GM19238 (cell line): ENCODE measurements around the gene PLCD1.
"Not testable (repeated sequence)": the region's sequence is repeated elsewhere in the genome, so short reads cannot be mapped to it uniquely, and the experiment has no call there.

Source experiments
- DNase-seq: peaks from one replicate; pipeline ENCODE4 v3.0.0; 2011; ENCODE audit warnings: low spot score; ENCODE audit not compliant: insufficient read length

PLCD1 gene

DNA sequence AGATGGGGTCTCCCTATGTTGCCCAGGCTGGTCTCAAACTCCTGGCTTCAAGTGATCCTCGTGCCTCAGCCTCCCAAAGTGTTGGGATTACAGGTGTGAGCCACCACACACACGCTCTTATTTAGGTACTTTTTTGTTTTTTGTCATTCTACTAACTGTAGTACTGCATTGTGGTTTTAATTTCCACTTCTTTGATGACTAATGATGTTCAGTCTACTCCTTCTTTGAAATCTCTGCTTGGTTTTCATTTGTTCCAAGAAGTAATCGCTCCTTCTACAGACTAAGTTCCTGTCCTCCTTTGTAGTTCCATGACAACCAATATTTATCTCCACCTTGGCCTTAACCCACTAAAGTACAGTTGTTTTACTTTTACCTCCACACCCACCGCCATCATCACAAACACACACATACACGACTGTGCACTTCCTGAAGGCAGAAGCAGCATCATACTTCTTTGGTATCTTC is 9.0 kb upstream of the PLCD1 start:
- no peak for DNase-seq

DNA sequence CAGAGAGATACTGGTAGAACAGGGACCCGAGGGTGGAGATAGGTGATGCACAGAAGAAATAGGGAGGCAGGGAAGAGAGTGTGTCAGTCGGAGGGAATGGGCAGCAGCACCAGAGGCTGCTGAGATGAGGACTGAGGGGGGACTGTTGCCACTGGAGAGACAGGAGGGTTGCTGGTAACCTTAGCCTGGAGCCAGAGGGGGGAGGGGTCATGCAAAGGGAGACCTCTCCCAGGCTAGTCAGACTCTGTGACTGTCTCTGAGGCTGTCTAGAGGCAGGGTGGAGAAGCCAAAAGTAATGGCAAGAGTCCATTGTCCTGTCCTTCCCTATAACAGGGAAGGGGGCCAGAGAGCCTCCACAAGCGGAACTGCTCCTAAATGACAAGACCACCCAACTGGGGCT is 7.5 kb upstream of the PLCD1 start:
- no peak for DNase-seq

DNA sequence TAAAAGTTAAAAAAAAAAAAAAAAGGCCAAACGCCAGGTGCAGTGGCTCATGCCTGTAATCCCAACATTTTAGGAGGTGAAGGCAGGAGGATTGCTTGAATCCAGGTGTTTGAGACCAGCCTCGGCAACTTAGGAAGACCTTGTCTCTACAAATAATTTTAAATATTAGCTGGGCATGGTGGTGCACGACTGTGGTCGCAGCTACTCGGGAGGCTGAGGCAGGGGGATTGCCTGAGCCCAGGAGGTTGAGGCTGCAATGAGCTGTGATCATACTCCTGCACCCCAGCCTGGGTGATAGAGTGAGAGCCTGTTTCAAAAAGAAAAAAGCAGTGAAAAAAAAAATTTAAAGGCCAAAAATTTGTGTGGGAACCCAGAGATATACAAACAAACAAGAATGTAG is 6.8 kb upstream of the PLCD1 start:
- DNase-seq = no peak

DNA sequence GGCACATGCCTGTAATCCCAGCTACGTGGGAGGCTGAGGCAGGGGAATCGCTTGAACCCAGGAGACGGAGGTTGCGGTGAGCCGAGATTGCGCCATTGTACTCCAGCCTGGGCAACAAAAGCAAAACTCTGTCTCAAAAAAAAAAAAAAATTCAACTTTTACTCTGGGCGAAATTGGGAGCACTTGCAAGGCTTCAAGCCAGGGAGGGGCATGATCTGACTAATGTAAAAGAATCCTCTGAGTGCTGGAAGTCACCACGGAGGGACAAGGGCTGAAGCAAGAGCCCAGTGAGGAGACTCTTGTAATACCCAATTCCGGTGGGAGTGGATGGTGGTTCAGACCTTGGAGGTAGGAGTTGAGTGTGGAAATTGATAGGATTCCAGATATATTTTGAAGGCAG is 4.9 kb upstream of the PLCD1 start:
- not testable (repeated sequence) for DNase-seq

DNA sequence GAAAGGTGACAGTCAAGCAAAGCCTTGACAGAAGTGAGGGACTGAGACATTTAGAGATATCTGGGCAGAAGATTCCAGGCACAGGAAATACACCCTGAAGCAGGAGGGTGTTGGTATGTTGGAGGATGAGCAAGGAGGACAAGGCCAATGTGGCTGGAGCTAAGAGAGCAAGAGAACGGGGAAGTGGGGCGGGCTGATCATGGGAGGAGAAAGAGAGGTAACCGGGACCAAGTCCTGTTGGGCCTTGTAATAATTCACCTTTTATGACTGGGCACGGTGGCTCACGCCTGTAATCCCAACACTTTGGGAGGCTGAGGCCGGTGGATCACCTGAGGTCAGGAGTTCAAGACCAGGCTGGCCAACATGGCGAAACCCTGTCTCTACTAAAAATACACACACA is 4.1 kb upstream of the PLCD1 start:
- not testable (repeated sequence) for DNase-seq

DNA sequence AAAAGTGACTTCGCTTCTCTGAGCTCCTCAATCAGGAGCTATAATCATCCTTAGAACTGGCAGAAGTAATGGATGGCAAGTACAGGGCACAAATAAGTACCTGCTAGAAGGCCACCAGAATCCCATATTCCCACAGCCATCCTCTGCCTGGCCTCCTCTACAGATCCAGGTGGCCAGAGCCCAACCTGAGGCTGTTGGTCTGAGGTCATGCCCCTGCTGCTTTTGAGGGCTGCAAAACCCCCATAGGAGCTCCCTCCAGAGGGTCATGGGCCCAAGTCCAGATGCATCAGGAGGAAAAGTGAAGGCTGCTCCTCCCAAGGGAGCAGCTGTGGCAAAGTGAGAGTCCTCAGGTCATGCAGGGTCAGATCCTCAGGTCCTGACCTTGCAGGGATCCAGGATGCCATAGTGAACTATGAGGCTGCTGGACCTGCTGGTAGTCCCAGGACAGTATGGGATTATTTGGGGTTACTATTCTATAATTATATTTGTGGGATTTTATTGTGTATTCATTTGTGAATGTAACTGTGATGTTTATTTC is 3.0 kb upstream of the PLCD1 start:
- no peak for DNase-seq

DNA sequence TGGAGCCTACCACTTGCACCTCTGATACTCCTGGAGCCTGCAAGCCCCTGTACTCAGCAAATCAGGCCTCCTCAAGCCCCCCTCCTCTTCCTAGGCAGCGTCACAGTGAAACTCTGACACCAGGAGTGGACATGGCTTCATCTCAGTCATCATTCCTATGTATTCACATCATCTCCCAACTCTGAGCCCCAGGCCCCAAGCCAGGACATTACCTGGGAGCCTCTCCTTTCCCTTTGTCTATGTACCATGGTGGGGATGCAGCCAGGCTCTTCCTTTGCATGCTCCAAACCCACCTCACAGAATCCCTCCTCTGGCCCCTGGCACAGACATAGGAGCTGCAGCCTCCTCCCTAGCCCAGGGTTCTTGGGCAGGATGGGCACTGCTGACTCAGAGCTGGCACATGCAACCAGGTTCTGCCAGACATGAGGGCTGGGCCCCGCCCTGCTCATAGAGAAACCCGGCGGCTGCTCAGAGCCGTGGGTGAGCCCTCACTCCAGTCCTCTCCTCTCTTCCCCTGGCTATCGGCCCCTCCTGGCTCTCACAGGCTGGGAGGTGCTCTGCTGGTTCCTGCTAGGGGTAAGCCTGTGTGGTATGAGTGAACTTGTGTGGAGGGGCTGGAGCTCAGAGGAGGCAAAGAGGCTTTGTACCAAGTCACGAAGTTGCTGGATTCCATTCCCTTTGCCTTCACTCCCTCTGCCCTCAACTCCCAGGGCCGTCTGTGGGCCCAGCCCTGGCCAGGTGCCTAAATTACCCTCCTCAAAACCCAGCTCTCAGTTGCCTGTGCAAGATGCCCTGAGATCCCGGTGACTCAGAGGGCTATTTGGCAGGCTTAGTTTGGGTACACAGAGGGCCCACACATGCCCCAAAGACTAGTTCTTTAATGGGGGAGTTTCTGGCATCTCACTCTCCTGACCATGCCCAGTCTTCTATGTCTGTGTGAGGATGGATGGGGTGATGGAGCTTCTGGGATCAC is 1.9 kb upstream of the PLCD1 start:
- DNase-seq = no peak

DNA sequence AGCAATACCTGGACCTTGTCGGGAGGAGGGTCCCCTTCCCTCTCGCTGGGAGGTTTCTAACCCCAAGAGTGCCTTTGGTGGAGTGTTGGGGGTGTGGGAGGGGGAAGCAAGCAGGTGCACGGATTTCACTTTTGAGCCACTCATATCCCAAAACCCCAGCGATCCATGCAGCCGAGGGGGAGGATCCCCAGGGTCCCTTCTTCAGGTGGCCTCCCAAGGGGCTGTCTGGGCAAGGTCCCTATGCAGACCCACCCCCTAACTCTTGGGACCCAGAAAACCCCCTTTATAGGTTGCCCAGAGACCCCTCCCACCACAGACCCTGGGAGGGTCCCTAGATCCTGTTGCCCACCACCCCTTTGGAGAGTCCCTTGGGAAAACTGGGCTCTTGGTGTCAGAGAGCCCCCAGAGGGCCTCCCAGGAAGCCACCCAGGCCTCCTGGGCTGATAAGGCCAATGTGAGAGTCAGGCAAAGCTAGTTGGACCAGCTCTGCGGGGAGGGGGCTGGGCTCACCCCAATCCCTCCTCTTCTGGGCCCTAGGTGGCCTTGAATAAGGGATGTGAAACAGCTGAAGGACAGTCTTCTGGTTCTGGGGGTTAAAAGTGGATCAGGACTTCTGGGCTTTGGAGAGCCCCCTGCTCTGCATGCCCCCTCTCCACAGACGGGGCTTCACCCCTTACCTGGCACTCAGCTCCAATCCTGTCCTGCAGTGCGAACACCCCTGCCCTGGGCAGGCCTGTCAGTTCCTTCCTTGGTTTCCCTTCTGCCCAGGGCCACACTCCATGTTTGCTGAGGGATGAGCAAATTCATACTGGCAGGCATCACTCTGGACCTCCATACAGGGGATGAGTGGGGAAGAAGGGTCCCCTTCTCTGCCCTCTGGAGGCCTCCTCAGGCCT is 932 bp upstream of the PLCD1 start:
- no peak for DNase-seq

DNA sequence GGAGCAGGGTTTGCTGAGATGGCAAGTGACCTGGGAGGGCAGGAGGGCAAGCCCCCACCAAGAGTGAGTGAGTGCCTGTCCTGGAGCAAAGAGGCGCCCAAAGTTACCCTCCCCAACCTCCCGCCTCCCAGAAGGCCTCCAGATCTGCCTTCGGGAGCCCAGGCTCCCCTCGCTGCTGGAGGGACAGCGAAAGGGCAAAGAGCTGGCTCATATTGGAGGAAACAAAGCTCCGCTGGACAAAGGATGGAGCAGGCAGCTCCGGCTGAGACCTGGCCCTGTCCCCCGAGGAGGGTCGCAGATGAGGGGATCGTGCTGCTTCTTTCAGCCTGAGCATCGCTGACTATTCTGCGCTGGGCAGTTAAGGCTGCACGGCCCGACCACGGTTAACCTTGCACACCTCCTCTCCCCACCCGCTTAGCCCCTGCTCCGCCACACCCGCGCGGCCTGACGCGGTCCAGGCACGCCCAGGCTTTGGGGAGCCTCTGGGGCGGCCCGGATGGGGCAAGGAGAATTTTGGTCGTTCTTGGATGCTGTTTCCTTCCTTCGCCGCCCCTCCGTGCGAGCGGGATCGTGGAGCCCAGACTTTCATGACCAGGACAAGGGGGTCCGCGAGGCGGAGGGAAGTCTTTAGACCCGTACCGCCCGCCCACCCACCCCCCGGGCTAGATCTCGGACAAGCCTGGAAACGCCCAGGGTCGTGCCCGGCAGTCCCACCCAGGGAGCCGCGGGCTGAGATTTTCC is 651 bp downstream of the PLCD1 start:
- DNase-seq = no peak

DNA sequence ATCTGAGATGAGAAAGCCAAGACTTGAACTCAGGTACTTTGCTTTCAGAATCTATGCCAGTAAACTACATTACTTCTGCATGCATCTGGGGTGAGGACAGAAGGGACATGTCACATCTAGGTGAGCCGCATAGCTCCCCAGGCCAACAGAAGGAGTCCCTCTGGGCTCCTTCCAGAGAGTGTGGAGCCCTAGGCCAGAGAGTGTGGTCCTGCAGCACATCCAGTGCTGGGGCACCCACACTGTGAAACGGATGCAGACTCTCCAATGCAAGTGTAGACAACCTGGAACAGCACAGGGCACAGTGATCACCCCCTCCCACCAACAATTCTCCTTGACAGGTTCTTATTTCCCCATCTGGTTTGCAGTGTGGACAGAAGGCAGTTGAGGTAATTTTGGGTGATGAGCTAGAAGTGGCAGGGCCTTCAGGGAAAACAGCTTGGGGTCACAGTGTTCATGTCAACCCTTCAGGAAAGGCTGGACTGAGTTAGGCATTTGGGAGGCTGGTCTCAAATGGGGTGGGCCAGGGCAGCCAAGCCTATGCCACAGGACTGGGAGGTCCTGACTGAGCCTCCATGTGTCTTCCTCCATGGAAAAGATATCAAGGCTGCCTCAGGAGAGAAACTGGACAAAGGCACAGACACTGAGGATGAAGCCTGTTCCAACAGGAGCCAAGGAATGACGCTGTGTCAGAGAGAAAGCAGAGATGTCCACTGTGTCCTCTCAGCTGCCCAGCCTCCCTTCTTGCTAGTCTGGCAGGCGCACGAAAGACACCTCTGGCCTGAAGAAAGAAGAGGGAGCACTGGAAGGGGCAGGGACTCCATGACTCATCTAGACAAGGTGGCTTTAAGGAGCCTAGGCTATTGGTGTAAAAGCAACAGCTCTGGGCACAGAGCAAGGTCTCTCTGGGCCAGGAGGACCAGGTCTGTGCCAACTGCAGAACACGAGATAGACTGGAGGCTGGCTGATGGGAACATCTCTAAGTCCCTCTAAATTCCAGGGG is 1.7 kb downstream of the PLCD1 start:
- DNase-seq = no peak

DNA sequence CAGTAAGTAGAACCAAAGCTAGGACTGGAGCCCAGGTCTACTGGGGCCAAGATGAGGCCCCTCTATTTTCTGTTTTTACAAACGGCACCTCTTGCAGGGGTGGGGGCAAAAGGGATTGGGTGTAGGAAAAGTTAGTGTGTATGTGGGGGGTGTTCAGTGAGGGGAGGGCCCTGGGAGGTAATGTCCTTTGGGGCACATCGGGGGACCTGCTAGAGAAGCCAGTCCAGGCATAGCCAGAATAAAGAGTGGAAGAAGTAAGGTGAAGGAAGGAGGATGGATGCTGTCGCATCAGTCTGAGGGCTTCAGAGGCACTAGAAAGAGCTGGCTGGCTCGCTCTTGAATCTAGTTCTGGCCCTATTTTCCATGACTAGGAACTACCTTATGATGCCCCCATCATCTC is 2.6 kb downstream of the PLCD1 start:
- DNase-seq = no peak

DNA sequence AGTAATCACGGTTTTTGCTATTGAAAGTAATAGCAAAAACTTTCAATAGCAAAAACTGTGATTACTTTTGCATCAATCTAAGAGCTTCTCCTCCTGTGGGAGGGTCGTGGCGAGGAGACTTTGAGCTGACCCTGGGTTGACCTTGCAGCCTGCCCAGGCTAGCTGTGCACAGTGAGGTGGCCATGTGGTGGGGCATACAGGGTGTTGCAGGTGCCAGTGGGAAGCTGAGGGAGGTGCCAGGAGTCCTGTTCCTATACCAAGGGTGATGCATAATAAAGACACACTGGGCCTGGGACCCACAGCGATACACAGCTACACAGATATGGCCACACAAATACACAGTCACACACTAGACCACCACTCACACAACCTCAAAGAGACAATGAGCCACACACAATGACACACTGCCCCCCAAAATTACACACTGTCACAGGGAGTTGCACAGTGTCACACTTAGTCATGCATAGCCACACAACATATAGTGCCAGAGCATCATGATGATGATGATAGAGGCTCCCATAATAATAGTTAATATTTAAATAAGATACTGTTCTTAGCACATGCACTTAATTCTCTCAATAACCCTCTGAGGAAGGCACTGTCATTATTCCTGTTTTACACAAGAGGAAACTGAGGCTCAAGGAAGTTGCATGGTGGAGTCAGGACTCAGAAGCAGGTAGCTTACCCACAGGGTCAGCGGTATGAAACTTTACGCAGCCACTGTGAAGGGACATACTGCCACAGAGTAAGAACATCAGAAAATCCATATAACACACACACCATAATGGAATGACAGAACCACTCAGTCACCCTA is 6.3 kb downstream of the PLCD1 start:
- no peak for DNase-seq

DNA sequence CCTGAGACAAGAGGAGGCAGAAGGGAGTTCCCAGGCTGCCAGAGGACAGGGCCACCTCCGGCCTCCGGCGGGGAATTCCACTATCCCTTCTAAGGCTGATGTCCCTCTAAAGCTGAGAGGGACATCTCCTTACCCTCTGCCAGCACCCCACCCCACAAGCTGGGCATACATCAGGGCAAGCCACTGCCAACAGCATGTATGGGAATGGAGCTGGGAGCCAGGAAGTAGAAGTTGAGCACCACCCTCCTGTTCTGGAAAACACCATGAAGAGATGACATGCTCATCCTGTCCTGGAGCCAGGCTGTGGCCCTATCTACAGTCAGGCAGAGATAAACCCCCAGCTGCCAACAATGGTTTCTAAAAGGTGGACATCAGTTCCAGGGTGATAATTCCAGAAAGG is 7.1 kb downstream of the PLCD1 start:
- no peak for DNase-seq

DNA sequence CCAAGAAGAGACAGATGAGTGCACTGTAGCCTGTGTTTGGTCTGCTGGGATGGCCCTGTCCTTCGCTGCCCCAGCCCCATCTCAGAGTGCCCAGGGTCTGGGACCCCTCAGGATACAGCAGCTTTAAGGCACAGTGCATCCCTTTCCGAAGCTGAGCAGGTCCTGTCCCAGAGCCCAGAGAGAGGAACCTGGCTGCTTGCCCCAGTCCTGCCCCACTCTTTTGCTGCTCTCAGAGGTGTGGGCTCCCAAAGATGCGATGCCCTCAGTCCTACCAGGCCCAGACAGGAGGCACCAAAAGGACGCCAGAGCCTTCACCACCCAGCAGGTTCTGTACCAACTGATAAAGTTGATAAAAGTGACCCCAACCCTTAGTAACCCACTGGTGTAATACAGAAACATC is 8.2 kb downstream of the PLCD1 start:
- DNase-seq = no peak

DNA sequence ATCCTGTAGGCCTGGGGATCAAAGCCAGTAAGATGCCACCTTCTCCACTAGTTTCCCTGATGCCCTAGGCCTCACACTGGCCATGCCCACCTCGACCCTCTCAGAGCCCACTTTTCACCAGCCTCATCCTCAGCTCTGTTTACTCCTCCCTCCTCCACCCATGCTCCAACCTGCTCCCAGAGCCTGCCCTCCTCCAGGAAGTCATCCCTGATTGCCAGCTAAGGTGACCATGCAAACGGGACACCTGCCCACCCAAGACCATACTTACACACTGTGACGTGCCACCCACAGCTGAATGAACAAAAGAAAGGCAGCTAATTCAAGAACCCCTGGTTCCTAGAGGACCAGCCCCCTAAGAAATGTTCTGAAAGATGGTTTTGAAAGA is 9.1 kb downstream of the PLCD1 start:
- no peak for DNase-seq

DNA sequence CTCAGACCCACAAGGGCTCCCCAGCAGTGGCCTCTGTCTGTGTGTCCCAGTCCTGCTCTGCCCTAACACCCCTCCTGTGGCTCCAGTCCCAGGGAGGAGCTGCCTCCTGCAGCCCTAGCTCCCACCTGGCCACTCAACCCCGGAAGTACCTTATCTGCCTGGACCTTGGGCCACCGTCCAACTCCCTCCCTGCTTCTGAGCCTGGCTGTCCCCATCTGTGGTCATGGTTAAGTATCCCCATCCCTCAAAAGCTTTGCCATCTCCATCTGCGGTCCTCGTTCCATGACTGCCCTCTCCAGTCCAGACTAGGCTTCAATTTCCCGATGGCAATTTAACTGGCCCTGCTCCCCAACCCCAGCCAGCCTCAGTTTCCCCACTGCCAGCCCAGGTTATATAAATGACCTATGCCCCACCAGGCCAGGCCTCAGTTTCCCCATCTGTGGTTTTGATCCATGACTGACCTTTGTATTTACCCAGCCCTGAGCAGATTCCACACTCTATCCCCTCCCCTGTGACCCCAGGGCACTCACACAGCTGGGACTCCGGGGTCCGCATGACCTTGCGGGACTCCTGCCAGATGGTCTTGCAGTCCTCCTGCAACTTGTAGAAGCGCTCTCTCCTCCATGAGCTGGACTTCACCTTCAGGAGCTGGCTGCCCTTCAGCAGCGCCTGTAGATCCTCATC is 9.6 kb downstream of the PLCD1 start:
- no peak for DNase-seq

DNA sequence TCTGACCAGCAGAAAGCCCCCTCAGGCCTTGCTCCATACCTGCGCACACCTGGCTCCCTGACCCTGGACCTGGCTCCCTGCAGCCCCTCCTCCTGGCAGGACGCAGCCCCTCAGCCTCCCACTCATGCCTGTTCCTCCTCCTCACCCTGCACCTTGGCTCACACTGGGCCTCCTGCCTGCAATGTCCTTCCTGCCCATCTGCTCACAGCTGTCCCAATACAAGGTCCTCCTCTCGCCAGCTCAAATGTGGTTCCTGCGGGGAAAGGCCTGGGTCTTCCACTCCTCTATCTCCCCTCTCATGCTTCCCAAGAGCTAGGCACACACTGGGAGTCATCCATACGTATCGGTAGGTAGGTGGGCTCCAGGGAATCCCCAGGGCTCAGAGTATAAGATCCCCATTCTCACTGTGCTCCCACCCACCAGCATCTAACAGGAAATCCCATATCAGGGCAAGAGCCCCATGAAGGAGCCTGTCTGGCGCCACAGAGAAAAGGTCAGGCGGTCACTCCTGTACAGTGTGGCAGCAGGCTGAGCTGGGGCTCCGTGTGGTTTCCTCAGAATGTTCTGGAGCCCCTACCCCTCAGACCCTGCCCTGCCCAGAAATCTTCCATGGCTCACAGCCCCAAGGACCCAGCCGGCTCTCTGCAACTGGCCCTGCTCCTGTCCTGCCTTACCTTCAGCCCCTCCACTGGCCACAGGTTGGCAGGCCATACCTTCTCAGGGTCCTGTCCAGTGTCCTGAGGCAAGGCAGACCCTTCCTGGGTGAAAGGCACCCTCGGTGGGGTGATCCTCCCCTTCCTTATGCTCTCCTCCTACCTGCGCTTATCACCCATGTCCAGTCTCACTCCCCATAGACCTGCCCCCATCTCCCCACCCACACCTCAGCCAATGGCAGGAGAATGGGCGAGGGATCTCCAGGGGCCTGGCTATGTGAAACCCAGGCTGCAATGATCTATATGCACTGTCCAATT is 10.9 kb downstream of the PLCD1 start:
- DNase-seq = no peak
